HepG2 (cell line): ENCODE results near the gene EYA2. TPM values are rescaled to one million over a fixed set of nuclear protein-coding genes. Genes with fewer than 3 reads are reported as not detected.

Experiments used
- ATAC-seq: fragments of 200-7000 bp; cut with Tn5 transposase; 3 replicates; pipeline ENCODE4 v1.9.1; 2020; ENCODE audit warnings: mild to moderate bottlenecking, moderate library complexity
- BruUV-seq: library from RNA; stranded (reverse); fragments of 400-500 nt; replicated peaks from 2 replicates; lab custom pipeline; 2021; lab: Mats Ljungman, UMichigan
- CTCF ChIA-PET: fragments of 300-600 bp; formaldehyde crosslinking; extraction: SDS; loops from one replicate; lab custom pipeline; 2021; ENCODE audit warnings: low total read pairs, inconsistent platforms, low intra/inter-chr PET ratio; lab: Yijun Ruan, JAX
- POLR2A ChIA-PET: fragments of 350-600 bp; sonication (Branson Sonifier 250); formaldehyde crosslinking; loops from one replicate; lab custom pipeline; 2020; ENCODE audit warnings: antibody characterized with exemption, inconsistent platforms; lab: Yijun Ruan, JAX
- DNase-seq: peaks from one replicate; pipeline ENCODE4 v3.0.0-alpha.2; 2015; ENCODE audit warnings: low spot score
- FAIRE-seq: peaks from 3 replicates; lab custom pipeline; 2011; peaks lifted over from hg19 to GRCh38; lab: Jason Lieb, UNC
- H2AFZ ChIP-seq: one replicate; pipeline ENCODE4 v1.6.1; 2011; ENCODE audit warnings: low read length, inconsistent platforms
- H3K27ac ChIP-seq: fragments of 300-600 bp; 3 replicates; pipeline ENCODE4 v1.8.0; 2011; ENCODE audit warnings: mixed run types, mild to moderate bottlenecking, mixed read lengths, low read length, inconsistent platforms; ENCODE audit not compliant: insufficient read depth; ENCODE audit errors: extremely low read length
- H3K27me3 ChIP-seq, 2 experiments: fragments of 200-600 bp in 1 of 2; 2 replicates in 1 of 2; 3 replicates in 1 of 2; pipeline versions ENCODE4 v1.6.0 to v1.8.0; 2011; ENCODE audit warnings: low read length in 2 of 2, mild to moderate bottlenecking in 2 of 2, moderate library complexity in 2 of 2, inconsistent platforms in 1 of 2; ENCODE audit not compliant: insufficient read depth in 2 of 2, control insufficient read depth in 1 of 2
- H3K36me3 ChIP-seq, 2 experiments: fragments of 200-600 bp in 1 of 2; replicated peaks in 1 of 2; 2 replicates in 1 of 2; 3 replicates in 1 of 2; pipeline versions ENCODE4 v1.5.1 to v1.8.0; 2011; ENCODE audit warnings: low read length in 2 of 2, inconsistent platforms in 1 of 2; ENCODE audit not compliant: insufficient read depth in 2 of 2, control insufficient read depth in 1 of 2
- H3K4me1 ChIP-seq: 2 replicates; pipeline ENCODE4 v1.5.1; 2012; ENCODE audit warnings: low read length, inconsistent platforms; ENCODE audit not compliant: insufficient read depth
- H3K4me2 ChIP-seq: 2 replicates; pipeline ENCODE4 v1.6.0; 2011; ENCODE audit warnings: low read depth, low read length, inconsistent platforms
- H3K4me3 ChIP-seq, 3 experiments: fragments of 200-600 bp in 1 of 3; sonication (generic), shearing (Covaris generic) in 1 of 3; replicated peaks in 1 of 3; 2 replicates each; pipeline ENCODE4 v1.5.1; 2011 to 2016; ENCODE audit warnings: low read length in 3 of 3, inconsistent platforms in 2 of 3, low read depth in 2 of 3, mild to moderate bottlenecking in 2 of 3, control low read depth in 1 of 3, mixed read lengths in 1 of 3; ENCODE audit not compliant: insufficient read depth in 1 of 3
- H3K79me2 ChIP-seq: one replicate; pipeline ENCODE4 v1.6.1; 2011; ENCODE audit warnings: low read length, inconsistent platforms; ENCODE audit not compliant: insufficient read depth
- H3K9ac ChIP-seq: 2 replicates; pipeline ENCODE4 v1.6.0; 2011; ENCODE audit warnings: mild to moderate bottlenecking, low read depth, low read length, inconsistent platforms; ENCODE audit not compliant: insufficient read depth
- H3K9me3 ChIP-seq: 2 replicates; pipeline ENCODE4 v1.5.1; 2012; ENCODE audit warnings: mild to moderate bottlenecking, low read length
- H4K20me1 ChIP-seq: 2 replicates; pipeline ENCODE4 v1.6.0; 2011; ENCODE audit warnings: inconsistent platforms, mild to moderate bottlenecking, low read length, moderate library complexity; ENCODE audit not compliant: insufficient read depth
- RBFOX2 ChIP-seq: fragments of 200-400 bp; formaldehyde crosslinking; IDR thresholded peaks from 2 replicates; pipeline ENCODE4 v1.6.1; 2017; ENCODE audit warnings: low read depth, mild to moderate bottlenecking, low read length
- ZNF652 ChIP-seq: IDR thresholded peaks from 2 replicates; pipeline ENCODE4 v1.6.1; 2016; ENCODE audit warnings: low read depth, borderline replicate concordance
- WGBS: methylation state at CpG from one replicate; pipeline ENCODE4 v1.1.6; 2017; ENCODE audit warnings: low lambda C conversion rate; 5-methylcytosine and 5-hydroxymethylcytosine counted together
- in situ Hi-C: cut with HindIII; loops from 2 replicates; pipeline ENCODE4 v1.10.0; 2017; ENCODE audit warnings: low pct_unique_long_range_greater_than_20kb; ENCODE audit not compliant: extremely low pct_ligation_motif_present
- intact Hi-C: fragments of 100-400 bp; cut with micrococcal nuclease; formaldehyde crosslinking; loops from one replicate; pipeline ENCODE4 v1.10.0; 2022; ENCODE audit not compliant: unreplicated experiment
- polyA plus RNA-seq, 8 experiments: library from polyadenylated mRNA; depleted of rRNA in 3 of 8; stranded (reverse) in 7 of 8; unstranded in 1 of 8; fragments of >200 nt; fragmentation: Illumina TruSeq in 4 of 8; extraction: Trizol in 4 of 8; gene quantifications; 2 replicates each; pipeline versions ENCODE4 v1.2.1 to v1.2.3, GENCODE V29; 2011 to 2016; ENCODE audit warnings: low read depth in 4 of 8, missing spikeins in 1 of 8, mixed read lengths in 1 of 8; ENCODE audit not compliant: insufficient read depth in 1 of 8
- total RNA-seq, 5 experiments: library from RNA; depleted of rRNA; stranded (reverse); fragments of >200 nt; fragmentation: Illumina TruSeq; extraction: Trizol; gene quantifications; 2 replicates each; pipeline ENCODE4 v1.2.3, GENCODE V29; 2016; ENCODE audit warnings: low read depth in 1 of 5
- TF ChIP-seq, protein P1 (sequence below): sonication (generic); formaldehyde crosslinking; IDR thresholded peaks from 2 replicates; pipeline ENCODE4 v1.8.1; 2023; ENCODE audit warnings: mild to moderate bottlenecking, missing genetic modification reagents

EYA2 gene
- total and polyA plus RNA-seq, 2 of the 13 experiments (the other 11 are each of a cell fraction or from before 2014, with no cell fraction given), result not detected

DNA sequence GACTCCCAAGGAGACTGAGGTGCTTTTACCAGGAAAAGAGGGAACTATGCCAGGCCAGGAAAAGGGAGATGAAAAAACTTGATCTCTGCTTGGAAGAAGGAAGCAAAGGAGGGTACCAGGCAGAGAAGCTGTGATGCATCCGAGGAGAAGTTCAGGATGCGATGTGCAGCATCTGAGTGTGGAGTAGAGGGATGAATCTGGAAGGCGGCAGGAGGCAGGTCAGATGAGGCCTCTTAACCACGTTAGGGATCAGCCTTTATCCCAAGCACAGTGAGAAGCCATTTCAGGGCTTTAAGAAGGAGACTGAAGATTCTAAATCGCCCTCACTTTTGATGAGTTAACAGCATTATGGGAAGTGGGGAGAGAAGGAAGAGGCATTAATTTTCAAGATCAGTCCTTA is 44.9 kb upstream of the EYA2 start:
- FAIRE-seq (no peak), DNase-seq (no peak), ATAC-seq (no peak)
- ChIA-PET POLR2A (no interaction called here), CTCF (no interaction called here)
- Histone ChIP-seq H3K4me1 (no peaks in the 10 kb centered on the region), H3K4me3 (no peak overlapping the region), H3K79me2 (no peaks in the 10 kb centered on the region), H3K4me2 (no peak overlapping the region), H3K9me3 (no peaks in the 10 kb centered on the region), H3K27ac (no peak overlapping the region), H3K9ac (no peak overlapping the region), H2AFZ (no peak overlapping the region), H4K20me1 (no peaks in the 10 kb centered on the region), H3K36me3 (no peaks in the 10 kb centered on the region), H3K27me3 (peaks cover 2 to 43% of the 10 kb centered on the region in 2 experiments; a peak in 4 of 5 replicates)
- intact Hi-C loops (no loop called here), in situ Hi-C loops (no loop called here)
- BruUV-seq, result no TSS peak
- no peak for TF ChIP-seq RBFOX2
- WGBS, result 3% methylated on average over 5 of the region's 5 CpGs

DNA sequence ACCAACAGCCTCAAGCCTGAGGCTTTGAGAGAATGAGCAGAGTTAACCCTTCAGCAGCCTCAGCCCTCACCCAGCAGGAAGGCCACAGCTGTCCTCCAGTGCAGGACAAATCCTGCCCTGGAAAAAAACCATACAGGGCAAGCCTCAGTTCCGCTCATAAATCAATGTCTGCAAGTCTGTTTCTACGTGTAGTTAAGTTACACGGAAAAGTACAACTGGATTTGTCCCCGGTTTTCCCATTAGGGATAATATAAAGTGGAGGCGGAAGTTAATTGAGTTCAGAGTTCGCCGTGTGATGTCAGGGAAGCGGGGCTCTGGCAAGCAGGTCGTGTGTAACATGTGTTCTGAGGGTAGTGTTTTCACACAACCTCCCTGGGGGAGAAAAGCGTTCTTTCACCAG is 44.2 kb upstream of the EYA2 start:
- intact Hi-C loops (no loop called here), in situ Hi-C loops (no loop called here)
- no TSS peak for BruUV-seq
- Histone ChIP-seq H3K4me2 (no peak overlapping the region), H3K79me2 (no peaks in the 10 kb centered on the region), H2AFZ (no peak overlapping the region), H3K9me3 (no peaks in the 10 kb centered on the region), H3K9ac (no peak overlapping the region), H4K20me1 (no peaks in the 10 kb centered on the region), H3K27me3 (peaks cover 2 to 39% of the 10 kb centered on the region in 2 experiments; a peak in 4 of 5 replicates), H3K4me1 (no peaks in the 10 kb centered on the region), H3K27ac (no peak overlapping the region), H3K4me3 (no peak overlapping the region), H3K36me3 (no peaks in the 10 kb centered on the region)
- ATAC-seq, result no peak
- TF ChIP-seq ZNF652, result peak; percentile 42; the same call in 1 of the 2 replicates
- TF ChIP-seq, protein P1, sequence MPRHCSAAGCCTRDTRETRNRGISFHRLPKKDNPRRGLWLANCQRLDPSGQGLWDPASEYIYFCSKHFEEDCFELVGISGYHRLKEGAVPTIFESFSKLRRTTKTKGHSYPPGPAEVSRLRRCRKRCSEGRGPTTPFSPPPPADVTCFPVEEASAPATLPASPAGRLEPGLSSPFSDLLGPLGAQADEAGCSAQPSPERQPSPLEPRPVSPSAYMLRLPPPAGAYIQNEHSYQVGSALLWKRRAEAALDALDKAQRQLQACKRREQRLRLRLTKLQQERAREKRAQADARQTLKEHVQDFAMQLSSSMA (CRISPR knock-in tag), result no peak
- no peak for DNase-seq
- 21% methylated on average over 10 of the region's 10 CpGs for WGBS
- ChIA-PET CTCF (no interaction called here), POLR2A (no interaction called here)
- FAIRE-seq, result no peak
